GM19397 (cell line): Measurements from ENCODE around the gene IL7R.
A peak's percentile ranks its signal among the peaks of the same experiment; 100 is the strongest.
"Not testable (repeated sequence)": the region's sequence is repeated elsewhere in the genome, so short reads cannot be mapped to it uniquely, and the experiment has no call there.

Experiments used
- ATAC-seq: cut with Tn5 transposase; IDR thresholded peaks from one replicate; pipeline ENCODE4 v1.9.1; 2021; ENCODE audit warnings: mild to moderate bottlenecking, moderate library complexity; ENCODE audit not compliant: unreplicated experiment

IL7R gene

GRCh38 chr5:35870605-35871004, 13.9 kb downstream of the IL7R start:
- ATAC-seq, result no peak

- no peak for ATAC-seq
These were observed 19.8 kb downstream of the IL7R start for GRCh38 chr5:35876454-35876853.

GRCh38 chr5:35876922-35877321, 20.2 kb downstream of the IL7R start:
- ATAC-seq, result no peak

GRCh38 chr5:35877655-35878054, 21.0 kb downstream of the IL7R start:
- no peak for ATAC-seq

- ATAC-seq, result no peak
These were observed 21.4 kb downstream of the IL7R start for GRCh38 chr5:35878079-35878478.

- no peak for ATAC-seq
These were observed 22.4 kb downstream of the IL7R start for GRCh38 chr5:35879096-35879495.

- no peak for ATAC-seq
These were observed 23.0 kb downstream of the IL7R start for GRCh38 chr5:35879649-35880048.

- no peak for ATAC-seq
These were observed 23.5 kb downstream of the IL7R start for GRCh38 chr5:35880156-35880555.

GRCh38 chr5:35881758-35882157, 25.1 kb downstream of the IL7R start:
- ATAC-seq, result no peak

GRCh38 chr5:35884191-35884769, 27.6 kb downstream of the IL7R start:
- ATAC-seq, result peak; percentile 76

GRCh38 chr5:35884773-35885172, 28.1 kb downstream of the IL7R start:
- no peak for ATAC-seq

GRCh38 chr5:35886381-35886780, 29.7 kb downstream of the IL7R start:
- no peak for ATAC-seq

- ATAC-seq, result no peak
These were observed 30.8 kb downstream of the IL7R start for GRCh38 chr5:35887321-35888100.

- ATAC-seq, result no peak
These were observed 33.6 kb downstream of the IL7R start for GRCh38 chr5:35890021-35891020.

GRCh38 chr5:35892799-35893198, 36.1 kb downstream of the IL7R start:
- not testable (repeated sequence) for ATAC-seq

- no peak for ATAC-seq
These were observed 37.4 kb downstream of the IL7R start for GRCh38 chr5:35894131-35894530.

- no peak for ATAC-seq
These were observed 42.4 kb downstream of the IL7R start for GRCh38 chr5:35898952-35899660.

GRCh38 chr5:35899800-35900199, 43.1 kb downstream of the IL7R start:
- no peak for ATAC-seq

- no peak for ATAC-seq
These were observed 44.4 kb downstream of the IL7R start for GRCh38 chr5:35900972-35901695.

GRCh38 chr5:35902046-35902672, 45.5 kb downstream of the IL7R start:
- ATAC-seq, result peak; percentile 44
